Activated T-cell treated with anti-CD3 and anti-CD28 coated beads, Interleukin-2, amount 50 U/mL, for 48 hours (primary cell): ENCODE data around the gene ACTL6A.
A peak's percentile ranks its signal among the peaks of the same experiment; 100 is the strongest.
"Not testable (repeated sequence)": the region's sequence is repeated elsewhere in the genome, so short reads cannot be mapped to it uniquely, and the experiment has no call there.

Experiments used
- DNase-seq, 2 experiments: peaks; one replicate each; pipeline ENCODE4 v3.0.0-alpha.2; 2020

ACTL6A gene

DNA sequence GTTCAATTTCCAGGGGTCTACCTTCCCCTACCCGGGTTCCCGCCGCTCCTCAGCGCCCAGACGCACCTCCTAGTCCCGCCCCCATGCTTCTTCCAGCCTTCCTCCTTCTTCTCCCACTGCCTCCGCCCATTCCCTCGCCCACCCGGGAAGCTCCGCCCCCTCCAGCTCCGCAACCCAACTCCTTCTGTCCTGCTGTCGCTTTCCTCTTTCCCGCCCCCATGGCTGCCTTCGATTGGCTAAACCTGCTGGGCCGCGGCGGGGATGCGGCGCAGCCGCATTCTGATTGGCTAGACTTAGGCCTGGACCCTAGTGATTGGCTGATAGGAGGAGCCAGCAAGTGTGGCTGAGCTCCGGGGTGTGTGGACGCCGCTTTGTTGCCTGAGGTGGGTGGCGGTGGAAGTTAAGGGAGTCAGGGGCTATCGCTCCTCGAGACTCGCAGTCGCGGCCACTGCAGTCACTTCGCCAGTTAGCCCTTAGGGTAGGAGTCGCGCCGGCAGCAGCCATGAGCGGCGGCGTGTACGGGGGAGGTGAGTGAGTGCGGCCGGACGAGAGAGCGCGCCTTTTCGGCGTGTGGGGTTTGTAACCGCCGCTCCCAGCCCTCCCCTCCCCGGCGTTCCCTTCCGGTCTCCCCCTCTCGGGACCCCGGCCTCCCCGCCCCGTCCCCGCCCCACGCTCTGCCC, at the start of gene ACTL6A:
TSS of gene ACTL6A (plus strand) at position 336 of the 680 bp plus-strand sequence. CDS start at position 503, 167 bp downstream.
- peak; percentile 99 for DNase-seq

DNA sequence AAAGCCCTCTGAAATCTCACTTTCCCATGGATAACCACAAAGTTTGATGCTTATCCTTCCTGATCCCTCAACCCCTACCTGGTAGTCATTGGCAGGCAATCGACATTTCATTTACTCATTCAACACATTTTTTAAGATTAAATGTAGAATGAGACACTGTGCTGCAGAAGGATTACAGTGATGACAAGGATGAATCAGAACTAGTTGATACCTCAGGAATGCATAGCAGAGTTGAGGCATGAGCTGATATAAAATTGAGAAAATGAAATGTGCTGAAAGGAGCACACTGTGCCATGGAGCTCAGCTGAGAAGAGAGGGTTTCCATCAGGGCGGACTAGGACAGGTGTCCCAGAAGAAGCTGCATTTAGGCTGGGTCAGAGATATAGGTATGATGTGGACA, 48.9 kb upstream of the ACTL6A start:
- no peak for DNase-seq

DNA sequence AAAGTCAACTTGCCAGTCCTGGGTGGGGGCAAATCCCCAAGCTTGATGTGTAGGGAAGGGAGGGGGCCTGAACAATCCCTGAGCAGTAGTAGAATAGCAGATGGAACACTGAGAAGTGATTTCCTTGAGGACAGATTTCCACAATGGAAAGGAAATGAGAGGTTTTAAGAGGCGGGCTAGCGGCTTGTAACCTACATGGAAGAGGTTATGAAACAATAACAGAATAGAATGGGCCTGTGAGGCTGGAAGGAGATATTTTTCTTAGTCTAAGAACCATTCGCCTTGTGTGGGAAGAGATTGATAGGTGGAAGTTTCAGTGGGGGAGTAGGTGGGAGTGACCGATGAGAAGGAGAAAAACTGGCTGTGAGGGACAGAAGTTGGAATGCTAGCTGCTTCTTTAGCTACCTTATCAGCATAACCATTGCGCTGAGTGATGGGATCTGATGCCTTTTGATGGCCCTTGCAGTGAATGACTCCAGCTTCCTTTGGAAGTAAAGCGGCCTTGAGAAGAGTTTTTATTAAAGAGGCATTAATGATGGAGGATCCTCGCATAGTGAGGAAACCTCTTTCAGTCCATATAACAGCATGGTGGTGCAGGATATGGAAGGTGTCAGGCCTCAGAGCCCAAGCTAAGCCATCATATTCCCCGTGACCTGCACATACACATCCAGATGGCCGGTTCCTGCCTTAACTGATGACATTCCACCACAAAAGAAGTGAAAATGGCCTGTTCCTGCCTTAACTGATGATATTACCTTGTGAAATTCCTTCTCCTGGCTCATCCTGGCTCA, 46.1 kb upstream of the ACTL6A start:
- not testable (repeated sequence) for DNase-seq

DNA sequence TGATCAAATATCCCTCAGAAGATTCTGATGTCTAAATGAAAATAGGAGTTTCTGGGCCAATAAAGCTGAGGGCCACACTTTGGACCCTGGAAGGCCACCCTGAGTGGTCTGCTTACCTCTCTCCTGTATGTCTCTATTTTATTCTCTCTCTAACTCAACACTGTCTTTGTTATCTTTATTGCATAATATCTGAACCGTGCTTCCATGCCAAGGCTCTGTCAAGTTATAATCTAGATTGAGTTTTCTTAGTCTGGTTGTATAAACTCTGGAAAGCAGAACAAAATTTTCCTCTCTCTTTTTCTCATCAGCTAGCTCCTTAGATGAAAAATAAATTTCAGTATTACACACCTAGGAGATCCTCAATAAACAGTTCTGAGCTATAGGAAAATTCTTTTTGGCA, 36.2 kb upstream of the ACTL6A start:
- DNase-seq: no peak

DNA sequence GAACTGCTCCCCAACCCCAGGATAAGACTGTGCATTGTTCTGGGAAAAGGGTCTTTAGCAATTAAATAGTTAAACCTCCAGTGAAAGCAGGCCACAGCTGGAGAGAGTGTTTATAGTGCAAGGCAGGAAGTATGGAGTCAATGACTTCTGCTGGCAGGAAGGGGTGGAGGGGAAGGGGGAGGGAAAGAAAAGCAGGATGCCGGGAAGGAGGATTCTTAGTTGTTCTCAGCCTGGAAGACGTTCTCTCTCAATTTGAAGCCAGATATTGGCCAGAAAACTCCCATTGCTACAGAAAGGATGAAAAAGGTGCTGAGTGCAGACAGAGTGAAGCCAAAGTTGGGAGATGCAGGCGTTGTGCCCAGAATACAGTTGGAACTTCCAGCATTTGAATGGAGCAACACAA, 35.7 kb upstream of the ACTL6A start:
- no peak for DNase-seq

DNA sequence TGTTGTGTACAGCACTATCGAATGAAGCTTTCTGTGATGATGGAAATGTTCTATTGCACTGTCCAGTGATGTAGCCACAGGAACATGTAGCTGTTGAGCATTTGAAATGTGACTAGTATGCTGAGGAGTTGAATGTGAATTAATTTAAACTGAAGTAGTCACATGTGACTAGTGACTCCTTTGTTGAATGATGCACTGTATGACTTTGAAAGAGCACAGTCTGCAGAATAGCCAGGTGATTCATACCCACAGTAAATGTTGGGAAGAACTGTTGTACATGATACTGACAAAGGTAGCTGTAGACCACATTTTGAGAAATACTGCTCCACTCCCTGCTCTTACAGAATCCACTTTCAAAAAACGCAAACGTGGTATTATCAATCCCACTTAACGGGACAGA, 34.0 kb upstream of the ACTL6A start:
- DNase-seq: no peak

DNA sequence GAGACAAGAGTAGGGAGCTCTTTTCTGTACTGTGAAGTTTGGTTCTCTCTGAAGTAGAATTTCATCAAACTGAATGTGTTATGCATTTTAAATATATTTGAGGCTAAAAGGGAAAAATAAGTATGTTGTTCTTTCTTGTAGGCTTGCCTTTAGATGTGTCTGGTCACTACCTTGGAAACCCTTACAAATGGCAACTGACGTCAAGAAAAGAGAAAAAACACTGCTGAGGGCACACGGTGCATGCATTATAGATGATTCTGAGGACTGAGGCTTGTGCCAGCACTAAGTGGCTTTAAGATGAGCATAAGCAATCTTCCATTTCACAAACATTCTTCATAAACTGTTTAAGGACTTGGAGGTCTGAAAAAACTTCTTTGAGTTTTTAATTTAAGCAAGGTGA, 31.1 kb upstream of the ACTL6A start:
- DNase-seq: no peak

DNA sequence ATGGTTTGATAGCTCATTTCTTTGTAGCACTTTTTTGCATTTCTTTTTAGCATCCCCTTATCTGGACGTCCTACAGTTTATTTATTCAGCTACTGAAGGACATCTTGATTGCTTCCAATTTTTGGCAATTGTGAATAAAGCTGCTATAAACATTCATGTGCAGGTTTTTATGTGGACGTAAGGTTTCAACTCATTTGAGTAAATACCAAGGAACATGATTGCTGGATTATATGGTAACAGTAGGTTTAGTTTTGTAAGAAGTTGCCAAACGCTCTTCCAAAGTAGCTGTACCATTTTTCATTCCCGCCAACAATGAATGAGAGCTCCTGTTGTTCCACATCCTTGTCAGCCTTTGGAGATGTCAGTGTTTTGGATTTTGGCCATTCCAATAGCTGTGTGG, 29.5 kb upstream of the ACTL6A start:
- no peak for DNase-seq

DNA sequence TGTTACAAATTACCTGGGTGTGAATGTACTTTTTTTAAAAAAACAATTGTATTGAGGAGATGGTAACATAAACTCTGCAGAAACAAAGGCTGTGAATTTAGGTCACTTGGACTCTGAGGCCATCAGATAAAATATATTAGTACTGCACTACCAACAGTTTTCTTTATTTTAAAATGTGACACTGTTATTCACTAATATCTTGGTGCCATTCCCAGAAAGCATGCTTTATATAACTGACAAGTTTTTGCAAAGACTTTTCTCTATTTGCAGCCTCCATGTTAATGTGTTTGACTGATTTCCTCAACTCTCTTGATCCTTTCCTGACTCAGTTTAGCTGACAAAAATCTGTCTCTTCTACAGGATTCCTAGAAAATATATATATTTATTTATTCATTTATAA, 26.5 kb upstream of the ACTL6A start:
- no peak for DNase-seq

DNA sequence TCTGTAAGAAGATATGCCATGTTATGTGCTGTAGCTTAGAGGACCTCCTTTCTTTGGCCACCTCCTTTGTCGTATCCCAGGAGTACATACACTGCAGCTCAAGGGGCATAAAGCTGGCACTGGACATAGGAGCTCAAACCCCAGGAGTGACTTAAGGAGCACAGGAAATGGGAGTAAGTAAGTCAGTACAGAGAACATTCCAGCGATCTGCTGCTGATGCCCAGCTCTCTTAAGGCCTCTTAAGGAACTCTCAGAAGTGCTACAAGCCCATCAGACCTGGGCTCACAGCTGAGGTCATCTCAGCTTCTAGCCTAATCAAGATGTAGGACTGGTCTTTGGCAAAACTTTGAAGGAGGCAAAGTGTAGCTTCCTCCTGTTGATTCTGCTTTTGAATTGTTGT, 21.6 kb upstream of the ACTL6A start:
- no peak for DNase-seq

DNA sequence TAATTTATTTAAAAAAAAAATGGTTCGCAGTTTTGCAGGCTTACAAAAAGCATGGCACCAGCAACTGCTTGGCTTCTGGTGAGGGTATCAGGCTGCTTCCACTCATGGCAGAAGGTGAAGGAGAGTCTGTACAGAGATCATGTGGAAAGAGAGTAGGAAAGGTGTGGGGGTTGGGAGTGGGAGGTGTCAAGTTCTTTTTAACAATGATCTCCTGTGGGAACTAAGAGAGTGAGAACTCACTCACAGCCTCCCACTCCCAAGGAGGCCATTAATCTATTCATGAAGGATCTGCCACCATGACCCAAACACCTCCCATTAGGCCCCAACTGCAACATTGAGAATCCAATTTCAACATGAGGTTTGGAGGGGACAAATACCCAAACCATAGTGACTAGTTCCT, 21.1 kb upstream of the ACTL6A start:
- DNase-seq: no peak

DNA sequence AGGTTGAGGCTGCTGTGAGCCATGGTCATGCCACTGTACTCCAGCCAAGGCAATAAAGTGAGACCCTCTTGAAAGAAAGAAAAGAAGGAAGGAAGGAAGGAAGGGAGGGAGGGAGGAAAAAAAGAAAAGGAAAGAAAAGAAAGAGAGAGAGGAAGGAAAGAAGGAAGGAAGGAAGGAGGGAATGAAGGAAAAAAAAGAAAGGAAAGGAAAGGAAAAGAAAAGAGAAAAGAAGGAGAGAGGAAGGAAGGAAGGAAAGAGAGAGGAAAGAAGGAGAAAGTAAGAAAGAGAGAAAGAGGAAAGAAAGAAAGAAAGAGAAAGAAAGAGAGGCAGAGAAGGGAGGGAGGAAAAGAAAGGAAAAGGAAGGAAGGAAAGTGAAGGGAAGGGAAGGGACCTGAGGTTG, 20.4 kb upstream of the ACTL6A start:
- no peak for DNase-seq

DNA sequence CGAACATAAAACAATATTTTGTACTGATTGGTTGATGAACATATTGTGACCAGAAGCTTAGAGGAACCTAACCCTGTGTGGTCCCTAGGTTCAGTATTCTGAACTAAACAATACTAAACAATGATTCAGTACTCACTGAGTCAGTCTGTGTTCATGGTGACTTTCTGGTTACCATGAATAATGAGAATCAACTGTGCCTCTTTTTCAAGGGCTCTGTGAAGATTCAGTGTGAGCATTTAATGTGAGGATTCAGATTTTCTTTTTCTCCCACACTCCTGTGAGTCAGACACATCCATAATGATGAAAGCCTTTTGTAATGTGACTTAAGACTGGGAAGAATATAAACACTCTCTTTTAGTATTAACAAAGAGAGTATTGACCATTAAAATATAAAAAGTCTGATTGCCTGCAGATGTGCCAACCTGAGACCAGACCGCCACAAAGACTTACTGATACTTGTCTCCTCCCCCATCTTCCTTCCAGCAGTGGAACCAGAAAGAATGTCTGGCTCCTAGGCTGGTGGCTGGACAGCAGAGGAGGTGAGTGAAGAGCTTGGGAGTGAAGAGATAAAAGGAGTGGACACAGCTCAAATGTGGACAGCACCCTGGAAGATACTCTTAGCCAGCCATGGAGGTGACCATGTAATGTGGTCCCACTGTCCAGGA, 17.6 kb upstream of the ACTL6A start:
- no peak for DNase-seq

DNA sequence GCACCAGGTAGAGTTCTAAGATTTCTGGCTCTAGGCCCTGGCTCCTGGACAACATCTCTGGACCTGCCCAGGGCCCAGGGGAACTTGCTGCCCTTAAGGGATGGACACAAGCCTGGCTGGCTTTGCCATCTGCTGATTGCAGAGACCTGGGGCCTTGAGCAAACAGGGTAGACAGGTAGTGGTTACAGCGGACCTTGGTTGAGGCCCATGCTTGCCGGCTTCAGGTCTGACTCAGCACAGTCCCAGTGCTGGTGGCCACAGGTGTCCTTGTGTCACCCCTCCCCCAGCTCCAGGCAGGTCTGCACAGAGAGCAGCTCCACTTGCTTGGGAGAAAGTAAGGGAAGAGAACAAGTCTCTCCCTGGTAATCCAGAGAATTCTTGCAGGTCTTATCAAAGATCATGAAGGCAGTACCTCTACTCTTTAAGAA, 15.9 kb upstream of the ACTL6A start:
- DNase-seq: no peak

DNA sequence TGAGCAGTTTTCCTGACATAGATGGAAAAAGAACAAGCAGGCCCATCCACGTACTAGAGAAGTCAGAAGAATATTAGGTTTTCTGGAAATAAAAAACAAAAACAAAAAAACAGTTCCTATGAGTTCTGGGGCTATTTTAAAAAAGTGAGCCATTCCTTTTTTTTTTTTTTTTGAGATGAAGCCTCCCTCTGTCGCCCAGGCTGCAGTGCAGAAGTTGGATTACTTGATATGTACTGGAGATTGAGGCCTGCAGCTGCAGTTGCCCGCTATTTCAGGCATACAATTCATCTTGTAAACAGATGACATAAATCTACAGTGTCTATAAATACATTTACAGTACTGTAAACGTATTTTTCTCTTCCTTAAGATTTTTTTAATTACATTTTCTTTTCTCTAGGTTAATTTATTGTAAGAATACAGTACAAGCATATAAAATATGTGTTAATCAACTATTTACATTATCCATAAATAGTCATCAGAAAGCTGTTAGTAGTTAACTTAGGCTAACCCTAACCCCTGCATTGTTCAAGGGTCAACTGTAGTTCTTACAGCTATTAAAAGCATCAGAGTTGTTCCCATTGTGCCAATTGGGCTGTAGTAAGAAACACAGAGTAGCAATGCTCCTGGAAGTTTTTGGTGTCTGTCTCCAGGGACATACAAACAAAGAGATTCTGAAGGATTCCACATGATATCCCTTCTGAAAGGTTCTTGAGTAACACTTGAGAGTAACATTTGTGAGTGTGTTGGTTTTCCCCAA, 11.2 kb upstream of the ACTL6A start:
- no peak for DNase-seq

DNA sequence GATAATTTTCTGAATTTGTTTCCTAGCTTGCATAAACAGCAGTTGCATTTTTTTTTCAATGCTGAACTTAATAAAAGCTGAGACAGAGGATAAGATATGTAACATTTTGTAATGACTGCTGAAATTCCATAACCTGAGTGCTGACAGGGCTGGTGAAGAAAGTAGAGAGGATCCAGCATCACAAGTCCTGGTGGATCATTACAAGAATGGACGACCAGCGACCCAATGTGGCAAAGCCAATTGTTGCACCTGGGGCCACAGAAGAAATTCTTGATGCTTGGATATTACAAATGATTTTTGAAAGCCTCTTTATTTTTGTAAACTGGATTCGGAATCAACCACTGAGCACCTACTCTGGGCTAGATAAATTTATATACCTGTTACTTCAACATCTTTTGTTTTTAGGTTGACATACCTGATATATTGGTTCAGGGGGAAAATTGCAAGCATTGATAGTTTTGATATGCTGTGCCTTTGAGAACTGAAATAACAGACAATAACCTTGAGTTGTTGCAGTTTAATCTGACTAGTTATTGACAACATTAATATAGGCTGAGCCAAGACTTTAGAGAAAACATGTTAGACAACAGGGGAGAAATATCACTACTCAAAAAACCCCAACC, 3.9 kb upstream of the ACTL6A start:
- peak; percentile 47 to 59 for DNase-seq

DNA sequence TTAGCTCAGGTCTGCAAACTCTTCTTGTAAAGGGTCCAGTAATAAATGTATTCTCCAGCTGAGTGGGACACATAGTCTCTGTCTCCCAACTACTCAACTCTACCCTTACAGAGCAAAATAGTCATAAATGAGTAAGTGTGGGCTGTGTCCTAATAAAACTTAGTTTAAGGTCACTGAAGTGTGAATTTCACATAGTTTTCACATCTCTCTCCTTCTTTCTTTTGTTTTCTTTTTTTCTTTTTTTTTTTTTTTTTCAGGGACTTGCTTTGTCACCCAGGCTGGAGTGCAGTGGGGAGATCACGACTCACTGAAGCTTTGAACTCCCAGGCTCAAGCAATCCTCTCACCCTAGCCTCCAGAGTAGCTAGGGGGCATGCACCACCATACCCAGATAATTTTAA, 1.9 kb upstream of the ACTL6A start:
- no peak for DNase-seq

DNA sequence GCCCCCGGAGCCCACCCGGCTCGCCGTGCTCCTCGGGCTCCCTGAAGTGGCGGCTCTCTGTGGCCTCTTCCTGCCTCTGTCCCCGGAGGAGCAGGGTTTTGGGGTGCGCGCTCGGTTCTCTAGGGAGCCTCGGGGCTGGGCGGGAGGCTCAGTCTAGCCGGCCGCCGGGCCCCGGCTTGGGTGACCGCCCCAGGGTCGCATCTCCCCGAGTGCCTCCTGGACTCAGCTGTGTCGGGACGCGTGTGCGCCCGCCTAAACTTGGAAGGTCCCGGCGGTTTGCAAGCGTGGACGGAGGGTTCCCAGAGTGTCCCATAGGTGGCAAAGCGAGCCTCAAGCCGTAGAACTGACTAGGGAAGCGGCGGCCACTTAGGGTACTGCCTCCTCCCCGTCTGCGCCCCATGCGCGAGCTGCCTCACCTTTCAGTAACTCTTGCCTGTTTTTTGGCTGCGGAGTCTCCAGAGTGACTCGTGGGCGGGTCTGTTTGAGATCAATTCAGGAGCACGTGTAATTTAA, 601 bp downstream of the ACTL6A start:
- DNase-seq: peak; percentile 82 to 83

DNA sequence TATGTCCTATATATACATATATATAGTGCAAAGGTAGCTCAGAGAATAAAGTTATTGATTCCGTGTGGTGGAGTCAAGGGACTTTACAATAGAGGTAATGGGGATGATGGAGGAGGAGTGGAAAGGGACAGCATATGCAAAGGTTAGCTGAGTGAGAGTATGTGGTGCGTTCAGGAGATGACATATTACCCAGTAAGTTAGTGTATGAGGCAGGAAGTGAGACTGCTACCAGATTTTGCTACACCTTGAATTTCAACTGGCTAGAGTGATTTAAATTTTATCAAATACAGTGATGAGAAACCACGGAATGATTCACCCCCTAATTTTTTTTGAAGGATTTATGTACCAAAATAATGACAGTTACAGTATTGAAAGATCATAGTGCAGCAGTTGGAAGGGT, 2.8 kb downstream of the ACTL6A start:
- DNase-seq: no peak

DNA sequence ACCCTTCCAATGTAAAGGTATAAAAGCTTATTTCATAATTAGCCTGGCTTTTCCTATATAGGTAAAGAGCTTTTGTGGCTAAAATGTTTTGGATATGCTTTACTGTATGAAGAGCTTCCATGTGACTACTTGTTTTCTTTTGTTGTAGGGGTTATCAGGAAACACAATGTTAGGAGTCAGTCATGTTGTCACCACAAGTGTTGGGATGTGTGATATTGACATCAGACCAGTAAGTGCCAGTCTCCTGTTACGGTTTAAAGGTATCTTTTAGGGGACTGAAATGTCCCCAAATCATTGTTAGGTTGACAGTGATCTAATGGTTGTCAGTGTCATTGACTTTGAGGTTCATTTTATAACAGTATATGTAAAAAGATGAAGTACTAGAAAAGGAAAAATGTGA, 18.3 kb downstream of the ACTL6A start:
- DNase-seq: no peak

DNA sequence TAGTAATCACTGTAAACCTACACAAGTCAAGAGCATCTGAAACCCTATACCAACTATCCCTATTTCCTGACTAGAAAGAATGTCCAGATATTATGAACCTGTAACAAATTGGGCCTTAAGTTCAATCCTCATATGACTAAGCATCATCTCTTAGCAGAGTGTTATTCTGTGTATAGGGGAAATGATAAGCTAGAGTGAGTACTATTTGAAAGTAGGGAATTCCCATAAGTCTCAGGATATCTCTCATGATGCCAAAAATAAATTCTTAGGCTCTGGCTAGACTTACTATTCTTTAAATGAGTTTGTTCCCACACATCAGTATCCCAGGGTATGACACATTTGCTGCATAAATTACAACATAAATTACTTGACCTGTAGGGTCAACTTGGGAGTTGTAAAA, 26.4 kb downstream of the ACTL6A start:
- no peak for DNase-seq

DNA sequence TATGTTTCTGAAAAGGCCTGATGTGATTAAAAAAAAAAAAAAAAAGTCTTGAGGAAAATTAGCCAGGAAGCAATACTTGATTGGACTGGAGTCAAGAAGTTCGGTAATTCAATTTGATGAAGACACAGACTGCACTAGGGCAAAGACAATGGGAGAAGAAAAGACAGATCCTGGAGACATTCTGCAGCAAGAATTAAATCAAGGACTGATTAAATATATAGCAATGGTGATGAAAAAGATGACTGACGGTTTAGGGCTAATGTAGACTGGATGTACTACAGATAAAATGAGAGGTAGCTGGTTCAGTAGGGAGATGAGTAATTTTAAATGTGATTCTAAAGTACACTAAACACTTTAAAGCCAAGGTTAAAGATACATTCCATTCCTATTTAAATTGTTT, 27.9 kb downstream of the ACTL6A start:
- no peak for DNase-seq

DNA sequence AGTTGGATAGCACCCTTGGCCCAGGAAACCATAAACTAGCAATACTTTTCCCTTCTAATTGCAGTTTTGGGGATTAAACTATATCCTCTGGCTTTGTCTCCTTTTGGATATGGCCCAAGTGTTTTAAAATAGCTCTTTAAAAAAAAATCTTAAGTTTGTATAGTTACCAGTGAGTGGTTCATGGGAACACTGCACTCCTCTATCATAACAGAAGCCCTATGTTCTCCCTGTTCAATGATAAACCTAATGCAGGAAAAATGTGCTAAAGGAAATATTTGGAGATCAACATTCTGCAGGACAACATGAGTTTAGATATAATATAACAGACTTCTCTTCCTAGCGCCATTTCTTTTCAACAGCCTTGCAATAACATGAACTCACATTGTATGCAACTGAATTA, 28.6 kb downstream of the ACTL6A start:
- no peak for DNase-seq
